ENCODE measurements around the gene CYLC1. TPM values are rescaled to one million over a fixed set of nuclear protein-coding genes. Genes with fewer than 3 reads are reported as not detected.

The CYLC1 gene
- total and polyA plus RNA-seq, 2 donors (not counting 3 experiments of a cell fraction or from before 2014, with no cell fraction given), result not detected

- intact Hi-C loops (cut with micrococcal nuclease) (no loop called here), dilution Hi-C loops (cut with MboI; ENCODE audit: extremely low pct_ligation_motif_present, low sequenced_read_pairs) (no loop called here)
- Histone ChIP-seq H3K9ac (replicated peaks; ENCODE audit: extremely low read depth, insufficient read depth, low read length) (no peak overlapping the region), H3K27me3 (ENCODE audit: control insufficient read depth in 2 of 2, insufficient read depth in 2 of 2, low read length in 2 of 2) (no peaks in the 10 kb centered on the region), H3K9me3 (replicated peaks; ENCODE audit: control insufficient read depth, insufficient read depth, low read length) (no peaks in the 10 kb centered on the region), H4K20me1 (replicated peaks; ENCODE audit: control insufficient read depth, extremely low read depth, insufficient read depth, low read length) (no peaks in the 10 kb centered on the region), H3K4me1 (ENCODE audit: control insufficient read depth, extremely low read depth, insufficient read depth, low read length) (no peaks in the 10 kb centered on the region), H3K4me2 (ENCODE audit: insufficient read depth, low read length) (no peak overlapping the region), H3K27ac (ENCODE audit: insufficient read depth, low read depth, low read length) (no peak overlapping the region), H3K4me3 (replicated peaks in 1 of 3; ENCODE audit: insufficient read depth in 1 of 3, low read depth in 1 of 3, low read length in 3 of 3) (no peak overlapping the region), H3K79me2 (ENCODE audit: control insufficient read depth, insufficient read depth, low read length) (no peaks in the 10 kb centered on the region), H2AFZ (ENCODE audit: low read depth, low read length) (no peak overlapping the region), H3K9me1 (replicated peaks; ENCODE audit: control insufficient read depth, extremely low read depth, insufficient read depth, low read length) (no peaks in the 10 kb centered on the region), H3K36me3 (ENCODE audit: control insufficient read depth in 2 of 2, extremely low read depth in 1 of 2, insufficient read depth in 2 of 2, low read length in 2 of 2) (no peaks in the 10 kb centered on the region)
- FAIRE-seq (no peak), DNase-seq (ENCODE audit: low read depth, low spot score) (no peak)
- ChIA-PET POLR2A (no interaction called here), CTCF (no interaction called here)
- BruUV-seq (replicated peaks), result no TSS peak
- TF ChIP-seq JUN (IDR thresholded peaks at IDR 0.05; ENCODE audit: borderline replicate concordance, insufficient read depth, insufficient read length, low read depth), result no peak
- no peak for TF ChIP-seq GATA2 (IDR thresholded peaks at IDR 0.05; ENCODE audit: insufficient read depth, insufficient read length, low read depth, low read length)
- TF ChIP-seq FOS (IDR thresholded peaks at IDR 0.05; ENCODE audit: borderline replicate concordance, insufficient read depth, low read length), result no peak
- TF ChIP-seq MAX (IDR thresholded peaks at IDR 0.05; ENCODE audit: insufficient read depth, insufficient read length), result no peak
- no peak for TF ChIP-seq EZH2 (IDR thresholded peaks at IDR 0.05; ENCODE audit: borderline replicate concordance, low read depth, low read length, severe bottlenecking)
- no peak for TF ChIP-seq POLR2AphosphoS5 (IDR thresholded peaks at IDR 0.05; ENCODE audit: insufficient read depth, low read depth, low read length)
- no peak for TF ChIP-seq POLR2A (IDR thresholded peaks at IDR 0.05; ENCODE audit: low read depth, low read length)
- no peak for TF ChIP-seq CTCF (IDR thresholded peaks at IDR 0.05; ENCODE audit: extremely low read depth in 1 of 2, insufficient read depth in 1 of 2, low read depth in 1 of 2, low read length in 2 of 2)
- no peak for TF ChIP-seq MYC (IDR thresholded peaks at IDR 0.05; ENCODE audit: low read depth, low read length)
Observed at GRCh38 chrX:83819304-83819703, 41.6 kb upstream of the CYLC1 start.
